Islet of Langerhans (tissue), 1 donor: ENCODE data around the gene WHRN.

ENCODE experiments used
- FAIRE-seq: peaks from one replicate; lab custom pipeline; 2011; peaks lifted over from hg19 to GRCh38; lab: Jason Lieb, UNC

Gene WHRN

GRCh38 chr9:114361542-114361941, 143.7 kb downstream of the WHRN start:
- FAIRE-seq = no peak

GRCh38 chr9:114359801-114360200, 145.5 kb downstream of the WHRN start:
- FAIRE-seq = no peak

- FAIRE-seq = no peak
Observed at GRCh38 chr9:114357911-114358328, 147.4 kb downstream of the WHRN start.

GRCh38 chr9:114357360-114357759, 147.9 kb downstream of the WHRN start:
- FAIRE-seq = no peak

- FAIRE-seq = no peak
Observed at GRCh38 chr9:114356792-114357191, 148.5 kb downstream of the WHRN start.

GRCh38 chr9:114355821-114356220, 149.5 kb downstream of the WHRN start:
- no peak for FAIRE-seq
